ES-I3 (cell line): Measurements from ENCODE around the gene TPCN2.

Experiments used
- H3K36me3 ChIP-seq: 2 replicates; pipeline ENCODE4 v1.6.1; 2013; ENCODE audit warnings: mild to moderate bottlenecking, low read length, control low read depth, moderate library complexity; ENCODE audit not compliant: insufficient read depth
- H3K4me1 ChIP-seq: 2 replicates; pipeline ENCODE4 v1.6.1; 2013; ENCODE audit warnings: mild to moderate bottlenecking, control low read depth, low read length; ENCODE audit not compliant: insufficient read depth
- H3K9ac ChIP-seq: 2 replicates; pipeline ENCODE4 v1.6.1; 2013; ENCODE audit warnings: low read depth, mild to moderate bottlenecking, low read length, moderate library complexity
- H3K9me3 ChIP-seq: 2 replicates; pipeline ENCODE4 v1.6.1; 2013; ENCODE audit warnings: mild to moderate bottlenecking, low read length, moderate library complexity; ENCODE audit not compliant: control insufficient read depth, insufficient read depth

Gene TPCN2

DNA sequence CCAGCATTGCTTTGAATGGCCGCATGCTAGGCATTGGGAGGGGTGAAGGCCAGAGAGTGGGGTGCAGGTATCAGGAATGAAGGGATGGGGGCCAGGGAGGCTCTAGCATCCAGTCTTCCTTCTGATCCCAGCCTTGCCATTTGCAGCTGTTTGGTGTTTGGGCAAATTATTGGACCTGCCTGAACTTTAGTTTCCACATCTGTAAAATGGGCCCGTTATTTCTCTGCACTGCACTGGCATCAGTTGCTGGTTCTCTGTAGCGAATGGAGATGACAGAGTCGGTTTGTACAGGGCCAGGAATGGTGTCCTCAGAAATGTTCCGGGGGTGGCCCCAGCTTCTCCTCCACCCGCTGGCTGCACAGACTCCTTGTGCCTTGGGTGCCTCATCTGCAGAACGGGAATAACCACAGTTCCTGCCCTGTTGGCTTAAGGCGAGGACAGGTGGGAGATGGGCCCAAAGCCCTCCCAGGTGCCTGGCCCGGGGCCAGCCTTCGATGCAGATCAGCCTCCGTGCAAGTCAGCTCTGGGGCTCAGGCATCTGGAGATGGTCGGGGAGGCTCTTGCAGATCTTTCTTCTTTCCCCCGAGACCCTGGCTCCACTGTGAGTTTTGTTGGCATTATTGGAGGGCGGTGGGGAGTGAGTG lies 55.6 kb downstream of the TPCN2 start:
- Histone ChIP-seq H3K9me3 (no peaks in the 10 kb centered on the region), H3K9ac (no peak overlapping the region)

DNA sequence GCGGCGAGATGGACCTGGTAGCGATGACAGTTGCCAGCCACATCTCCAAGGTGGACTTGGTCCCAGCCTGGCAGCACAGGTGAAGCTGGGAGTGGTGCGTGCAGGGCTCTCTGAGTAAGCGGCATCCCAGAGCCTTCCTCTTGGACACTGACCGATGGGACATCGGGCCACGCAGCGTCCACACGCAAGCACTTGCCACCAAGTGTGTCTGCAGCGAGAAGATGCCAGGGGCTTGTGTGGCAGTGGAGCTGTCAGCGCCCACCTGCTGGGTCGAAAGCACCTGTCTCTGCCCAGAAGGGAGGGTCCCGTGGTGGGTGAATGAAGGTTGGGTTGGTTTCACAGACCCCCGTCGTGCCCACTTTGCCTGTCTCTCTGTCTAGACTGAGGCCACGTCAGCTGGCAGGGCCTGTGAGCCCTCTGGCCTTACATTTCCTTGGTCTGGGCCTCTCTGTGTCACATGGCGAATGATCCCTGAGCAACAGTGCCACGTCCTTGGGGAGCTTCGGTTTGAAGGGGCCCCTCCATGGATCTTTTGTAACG lies 56.2 kb downstream of the TPCN2 start:
- H3K36me3 ChIP-seq: no peaks in the 10 kb centered on the region
- H3K4me1 ChIP-seq: peaks cover 4% of the 10 kb centered on the region; the same call in 1 of the 2 replicates
- no peak overlapping the region for H3K9ac ChIP-seq
- no peaks in the 10 kb centered on the region for H3K9me3 ChIP-seq

More for the DNA sequence above, 55.6 kb downstream of the TPCN2 start:
- Histone ChIP-seq H3K36me3 (no peaks in the 10 kb centered on the region), H3K4me1 (peaks cover 4% of the 10 kb centered on the region; the same call in 1 of the 2 replicates)

DNA sequence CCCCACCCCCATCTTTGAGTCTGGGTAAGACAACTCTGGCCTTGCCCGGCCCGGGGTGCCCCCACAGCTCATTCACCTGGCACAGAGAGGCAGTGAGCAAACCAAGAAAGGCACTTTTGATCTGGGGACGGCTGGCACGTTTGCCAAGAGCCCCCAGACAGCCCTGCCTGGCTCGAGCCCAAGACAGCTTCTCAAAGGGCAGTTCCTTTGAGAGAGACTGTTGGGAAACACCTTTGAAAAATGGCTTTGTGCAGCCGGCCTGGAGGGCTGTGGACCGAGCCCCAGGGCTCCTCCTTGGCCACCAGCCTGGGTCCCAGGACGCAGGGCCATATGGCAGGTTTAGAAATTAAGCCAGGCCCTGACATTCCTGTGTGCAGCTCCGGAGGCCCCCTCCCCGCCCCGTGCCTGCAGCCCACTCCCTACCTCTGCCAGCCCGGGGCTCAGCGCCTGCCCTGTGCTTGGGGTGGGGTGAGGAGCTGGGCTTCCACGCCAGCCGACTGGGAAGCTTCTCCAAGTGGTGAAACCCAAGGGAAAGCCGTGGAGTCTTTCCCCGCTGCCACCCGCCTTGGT lies 56.8 kb downstream of the TPCN2 start:
- Histone ChIP-seq H3K9me3 (no peaks in the 10 kb centered on the region), H3K4me1 (peaks cover 4% of the 10 kb centered on the region; the same call in 1 of the 2 replicates), H3K9ac (no peak overlapping the region)

DNA sequence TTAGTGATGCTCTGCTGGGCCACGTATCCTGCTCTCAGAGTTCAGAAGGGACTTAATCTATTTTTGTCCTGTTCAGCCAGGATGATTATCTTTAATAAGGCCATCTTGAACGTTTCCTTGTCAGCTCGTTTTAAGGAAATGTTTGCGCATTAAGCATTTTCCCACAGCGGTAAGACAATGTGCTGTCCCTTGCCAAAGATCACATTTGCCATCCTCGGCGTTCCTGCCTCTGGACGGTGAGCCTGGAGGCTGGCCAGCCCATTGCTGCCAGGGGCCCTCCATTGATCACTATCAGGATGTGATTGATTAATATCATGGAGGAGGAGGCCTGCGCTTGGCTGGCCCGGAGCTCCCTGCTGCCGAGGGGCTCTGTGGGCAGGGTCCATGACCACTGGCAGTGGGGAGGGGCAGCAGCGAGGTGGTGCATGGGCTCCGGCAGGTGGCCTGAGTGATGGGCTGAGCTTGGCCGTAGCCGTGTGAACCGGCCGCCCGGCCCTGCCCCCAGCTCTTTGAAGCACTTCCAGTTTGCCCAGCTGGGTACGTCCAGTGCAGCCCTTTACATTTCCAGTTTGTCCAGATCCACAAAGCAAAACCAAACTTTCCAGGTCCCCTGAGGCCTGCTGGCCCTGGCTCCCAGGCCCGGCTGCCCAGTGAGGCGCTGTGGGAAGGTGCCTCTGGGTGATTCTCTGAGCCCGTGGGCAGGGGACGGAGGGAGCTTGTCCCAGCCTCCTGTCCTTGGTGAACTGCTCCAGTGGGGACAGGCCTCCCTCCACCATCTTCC lies 57.5 kb downstream of the TPCN2 start:
- H3K9me3 ChIP-seq: no peaks in the 10 kb centered on the region
- H3K4me1 ChIP-seq: peaks cover 4% of the 10 kb centered on the region; the same call in 1 of the 2 replicates

More for the DNA sequence above, 56.8 kb downstream of the TPCN2 start:
- H3K36me3 ChIP-seq: no peaks in the 10 kb centered on the region

DNA sequence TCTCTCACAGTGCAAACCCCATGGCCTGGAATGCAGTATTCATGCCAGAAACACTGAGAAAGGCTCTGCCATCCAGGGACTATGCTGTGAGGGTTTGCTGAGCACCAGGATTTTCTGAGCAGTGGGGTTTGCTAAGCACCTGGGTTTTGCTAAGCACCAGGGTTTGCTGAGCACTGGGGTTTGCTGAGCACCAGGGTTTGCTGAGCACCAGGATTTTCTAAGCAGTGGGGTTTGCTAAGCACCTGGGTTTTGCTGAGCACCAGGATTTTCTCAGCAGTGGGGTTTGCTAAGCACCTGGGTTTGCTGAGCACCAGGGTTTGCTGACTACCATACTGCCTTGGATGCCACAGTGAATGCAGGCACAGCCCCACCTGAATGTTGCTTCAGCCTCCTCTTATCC lies 58.7 kb downstream of the TPCN2 start:
- Histone ChIP-seq H3K9me3 (no peaks in the 10 kb centered on the region), H3K4me1 (no peaks in the 10 kb centered on the region), H3K9ac (no peak overlapping the region), H3K36me3 (no peaks in the 10 kb centered on the region)

More for the DNA sequence above, 57.5 kb downstream of the TPCN2 start:
- no peaks in the 10 kb centered on the region for H3K36me3 ChIP-seq
- H3K9ac ChIP-seq: no peak overlapping the region

DNA sequence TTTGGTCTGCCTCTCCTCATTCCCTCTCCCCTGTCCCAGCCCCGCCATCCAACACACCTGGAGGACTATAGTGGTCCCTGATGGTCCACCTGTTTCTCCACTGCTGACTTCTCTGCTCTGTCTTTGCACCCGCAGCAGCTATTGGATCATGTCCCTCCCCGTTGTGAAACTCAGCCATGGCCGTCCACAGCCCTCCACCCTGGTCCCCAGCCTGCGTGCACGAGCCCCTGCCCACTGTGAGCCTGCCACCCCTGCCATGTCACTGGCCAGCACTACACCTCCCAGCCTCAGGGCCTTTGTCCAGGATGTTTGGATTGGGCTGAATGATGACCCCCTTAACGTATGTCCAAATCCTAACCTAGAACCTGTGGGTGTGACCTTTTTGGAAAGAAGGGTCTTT lies 59.3 kb downstream of the TPCN2 start:
- no peaks in the 10 kb centered on the region for H3K36me3 ChIP-seq

DNA sequence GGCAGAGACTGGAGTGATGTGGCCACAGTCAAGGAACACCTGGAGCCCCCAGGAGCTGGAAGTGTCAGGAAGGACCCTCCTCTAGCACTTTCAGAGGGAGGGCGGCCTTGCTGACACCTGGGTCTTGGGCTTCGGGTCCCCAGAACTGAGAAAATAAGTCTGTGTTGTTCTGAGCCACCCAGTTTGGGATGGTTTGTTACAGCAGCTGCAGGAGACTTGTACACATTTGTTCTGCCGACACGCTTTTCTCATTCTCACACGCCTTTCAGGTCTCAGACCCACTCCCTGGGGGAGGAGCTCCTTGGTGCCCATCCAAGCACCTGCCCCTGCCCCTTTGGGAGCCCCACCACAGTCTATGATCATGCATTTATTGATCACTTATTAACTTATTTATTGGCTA lies 59.8 kb downstream of the TPCN2 start:
- no peak overlapping the region for H3K9ac ChIP-seq
- H3K36me3 ChIP-seq: no peaks in the 10 kb centered on the region

More for the DNA sequence above, 59.3 kb downstream of the TPCN2 start:
- Histone ChIP-seq H3K9me3 (no peaks in the 10 kb centered on the region), H3K9ac (no peak overlapping the region), H3K4me1 (no peaks in the 10 kb centered on the region)

DNA sequence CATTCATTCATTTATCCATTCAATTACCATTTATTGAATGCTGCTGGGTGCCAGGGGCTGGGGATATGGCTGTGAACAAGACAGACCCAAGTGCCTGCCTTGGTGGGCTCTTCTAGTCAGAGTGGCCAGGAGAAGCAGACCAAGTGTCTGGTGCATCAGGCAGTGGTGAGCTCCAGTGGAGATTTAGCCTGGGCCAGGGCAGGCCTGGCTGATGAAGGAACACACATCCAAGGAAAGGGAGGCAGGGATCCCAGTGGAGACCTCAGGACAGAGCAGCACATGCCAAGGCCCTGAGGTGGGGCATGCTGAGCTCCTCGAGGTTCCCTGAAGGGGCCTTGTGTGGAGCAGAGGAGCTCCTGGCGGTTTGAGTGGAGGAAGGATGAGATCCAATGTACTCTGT lies 60.4 kb downstream of the TPCN2 start:
- Histone ChIP-seq H3K9me3 (no peaks in the 10 kb centered on the region), H3K4me1 (no peaks in the 10 kb centered on the region), H3K36me3 (no peaks in the 10 kb centered on the region), H3K9ac (no peak overlapping the region)

More for the DNA sequence above, 59.8 kb downstream of the TPCN2 start:
- H3K4me1 ChIP-seq: no peaks in the 10 kb centered on the region
- H3K9me3 ChIP-seq: no peaks in the 10 kb centered on the region

DNA sequence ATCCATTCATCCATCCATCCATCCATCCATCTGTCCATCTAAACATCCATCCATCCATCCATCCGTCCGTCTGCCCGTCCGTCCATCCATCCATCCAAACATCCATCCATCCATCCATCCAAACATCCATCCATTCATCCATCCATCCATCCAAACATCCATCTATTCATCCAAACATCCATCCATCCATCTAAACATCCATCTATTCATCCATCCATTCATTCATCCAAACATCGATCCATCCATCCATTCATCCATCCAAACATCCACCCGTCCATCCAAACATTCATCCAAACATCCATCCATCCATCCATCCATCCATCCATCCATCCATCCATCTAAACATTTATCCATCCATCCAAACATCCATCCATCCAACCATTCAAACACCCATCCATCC lies 61.7 kb downstream of the TPCN2 start:
- H3K9me3 ChIP-seq: no peaks in the 10 kb centered on the region
- no peak overlapping the region for H3K9ac ChIP-seq
- H3K36me3 ChIP-seq: no peaks in the 10 kb centered on the region
- H3K4me1 ChIP-seq: no peaks in the 10 kb centered on the region

DNA sequence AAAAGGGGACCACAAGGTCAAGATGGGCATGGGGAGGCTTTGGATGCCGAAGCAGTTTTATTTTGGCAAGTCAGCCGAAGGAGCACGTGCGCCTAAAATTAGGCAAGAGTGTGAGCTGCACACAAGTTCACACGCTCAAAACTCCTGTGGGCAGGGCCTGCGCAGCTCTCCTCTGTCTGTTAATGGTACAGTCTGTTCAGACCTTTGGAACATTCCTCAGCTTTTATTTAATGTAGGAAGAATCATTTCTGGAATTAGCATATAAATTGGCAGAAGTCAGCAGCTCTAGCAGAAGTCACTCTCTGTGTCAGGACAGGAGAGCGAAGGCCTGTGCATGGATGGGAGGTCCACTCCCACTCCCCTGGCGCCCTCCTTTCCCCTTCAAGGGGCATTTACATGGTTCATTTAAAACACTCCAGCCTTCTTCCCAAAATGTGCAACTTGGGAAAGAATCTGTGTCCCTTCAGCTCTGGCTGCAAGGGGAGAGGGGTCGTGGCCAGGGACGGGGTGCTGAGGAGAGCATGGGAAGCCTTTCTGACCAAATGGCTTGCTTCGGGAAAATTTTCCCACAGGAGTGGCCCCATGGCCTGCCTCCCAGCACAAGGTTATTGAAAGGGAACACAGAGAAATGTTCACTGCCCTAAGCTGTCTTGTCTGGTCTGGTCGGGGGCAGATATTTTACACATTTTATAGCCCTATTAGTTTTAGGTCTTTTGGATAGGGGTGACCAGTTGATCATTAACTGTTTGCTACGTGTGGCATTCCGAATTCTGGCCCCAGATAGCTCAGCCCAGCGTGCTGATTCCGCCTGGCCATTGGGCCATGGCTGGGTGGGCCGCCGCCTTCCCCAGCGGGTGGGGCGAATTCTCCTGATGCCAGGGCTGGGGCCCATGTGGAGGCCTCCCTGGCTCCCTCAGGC lies 63.2 kb downstream of the TPCN2 start:
- Histone ChIP-seq H3K4me1 (no peaks in the 10 kb centered on the region; the same call in 1 of the 2 replicates), H3K9ac (no peak overlapping the region), H3K36me3 (no peaks in the 10 kb centered on the region), H3K9me3 (no peaks in the 10 kb centered on the region)

DNA sequence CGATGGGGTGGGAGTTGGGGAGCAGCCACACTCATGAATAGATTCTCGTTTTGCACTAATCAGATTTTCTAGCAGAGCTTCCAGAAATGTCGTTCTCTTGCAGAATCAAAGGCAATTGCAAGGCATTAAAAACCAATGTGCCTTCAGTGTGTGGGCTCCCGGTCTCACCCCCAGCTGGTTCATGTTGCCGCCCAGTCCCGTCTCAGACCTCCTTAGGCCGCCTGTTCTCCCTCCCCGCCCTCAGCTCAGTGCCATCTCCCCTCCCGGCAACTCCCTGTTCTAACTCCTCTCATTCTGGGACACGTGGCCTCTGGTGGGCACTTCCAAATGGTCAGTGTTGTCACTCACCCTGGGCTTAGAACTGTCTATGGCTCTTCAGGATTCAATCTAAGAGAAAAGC lies 64.5 kb downstream of the TPCN2 start:
- Histone ChIP-seq H3K9me3 (no peaks in the 10 kb centered on the region), H3K9ac (no peak overlapping the region), H3K4me1 (no peaks in the 10 kb centered on the region; the same call in 1 of the 2 replicates), H3K36me3 (no peaks in the 10 kb centered on the region)

DNA sequence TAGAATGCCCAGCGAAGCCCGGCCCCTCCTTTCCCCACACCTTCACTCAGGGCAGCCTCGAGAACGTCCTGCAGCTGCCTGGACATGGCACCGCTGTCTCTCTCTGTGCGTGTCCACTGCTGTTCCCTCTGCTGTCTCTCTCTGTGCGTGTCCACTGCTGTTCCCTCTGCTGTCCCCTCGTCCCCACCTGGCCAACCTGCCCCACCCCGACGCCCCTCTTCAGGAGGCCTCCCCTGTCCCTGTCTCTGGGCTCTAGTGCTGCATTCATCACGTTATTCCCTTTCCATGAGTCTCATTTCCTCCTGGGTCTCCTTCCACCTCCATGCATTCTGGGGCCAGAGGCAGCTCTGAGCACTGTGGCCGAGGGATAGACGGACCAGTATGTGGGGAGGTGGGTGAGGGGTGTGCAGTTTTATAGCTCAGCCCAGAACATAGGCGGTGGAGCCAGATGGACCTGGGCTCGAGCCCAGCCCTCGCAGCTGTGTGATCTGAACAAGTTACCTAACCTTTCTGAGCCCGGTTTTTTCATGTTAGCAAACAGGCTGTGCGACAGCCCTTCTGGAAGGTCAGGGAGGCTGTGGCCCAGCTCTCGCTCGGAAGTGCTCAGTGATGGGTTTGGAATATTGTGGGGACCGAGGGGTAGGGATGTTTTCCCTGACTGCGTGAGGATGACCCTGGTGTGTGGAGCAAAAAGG lies 65.1 kb downstream of the TPCN2 start:
- Histone ChIP-seq H3K4me1 (no peaks in the 10 kb centered on the region; the same call in 1 of the 2 replicates), H3K9ac (no peak overlapping the region), H3K36me3 (no peaks in the 10 kb centered on the region), H3K9me3 (no peaks in the 10 kb centered on the region)

DNA sequence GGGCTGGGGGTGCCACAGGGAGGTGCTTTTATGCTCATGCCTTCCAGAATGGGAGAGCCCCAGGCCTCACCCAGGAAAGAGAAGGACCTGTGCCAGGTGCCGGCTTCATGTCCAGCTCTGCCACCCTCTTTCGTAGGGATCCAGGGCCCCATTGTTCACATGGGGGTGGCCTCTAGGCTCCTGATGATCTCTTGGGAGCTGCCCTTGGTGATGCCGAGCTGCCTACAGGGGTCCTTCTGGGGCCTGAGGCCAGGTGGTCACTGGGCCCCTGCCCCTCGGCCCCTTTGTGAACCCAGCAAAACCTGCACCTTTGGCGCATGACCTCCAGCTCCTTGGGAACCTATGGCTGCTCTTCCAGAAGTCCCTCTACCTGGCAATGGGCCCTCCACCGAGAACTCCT lies 65.6 kb downstream of the TPCN2 start:
- Histone ChIP-seq H3K4me1 (no peaks in the 10 kb centered on the region; the same call in 1 of the 2 replicates), H3K9ac (no peak overlapping the region), H3K36me3 (no peaks in the 10 kb centered on the region), H3K9me3 (no peaks in the 10 kb centered on the region)
